Activated T-cell treated with anti-CD3 and anti-CD28 coated beads, Interleukin-2, amount 50 U/mL, for 72 hours (primary cell): ENCODE measurements around the gene RER1. TPM values are rescaled to one million over a fixed set of nuclear protein-coding genes. Genes with fewer than 3 reads are reported as not detected.

ENCODE experiments used
- ATAC-seq, 2 donors: fragments of 150-1000 bp; cut with Tn5 transposase; replicated peaks in 1 of 2; 2 replicates each; pipeline ENCODE4 v1.10.0; 2021; ENCODE audit warnings: moderate library complexity in 2 of 2, mild to moderate bottlenecking in 1 of 2
- DNase-seq, 2 donors: peaks; one replicate each; pipeline ENCODE4 v3.0.0; 2021 to 2022; ENCODE audit warnings: mixed read lengths in 1 of 2
- H3K27ac Mint-ChIP-seq: one replicate; pipeline ENCODE4 v1.8.0; 2022; ENCODE audit warnings: mild to moderate bottlenecking, moderate library complexity, mixed read lengths
- H3K27me3 Mint-ChIP-seq: one replicate; pipeline ENCODE4 v1.8.0; 2022; ENCODE audit warnings: low read depth, mixed read lengths
- H3K36me3 Mint-ChIP-seq, 2 donors: one replicate each; pipeline ENCODE4 v1.8.0; 2022; ENCODE audit warnings: mixed read lengths in 2 of 2, mild to moderate bottlenecking in 1 of 2; ENCODE audit not compliant: insufficient read depth in 2 of 2
- H3K4me1 Mint-ChIP-seq: one replicate; pipeline ENCODE4 v1.8.0; 2022; ENCODE audit warnings: low read depth, mixed read lengths
- H3K4me3 Mint-ChIP-seq, 2 donors: one replicate each; pipeline ENCODE4 v1.8.0; 2022; ENCODE audit warnings: mild to moderate bottlenecking in 2 of 2, mixed read lengths in 2 of 2, moderate library complexity in 2 of 2
- H3K9me3 Mint-ChIP-seq, 2 donors: one replicate each; pipeline ENCODE4 v1.8.0; 2022; ENCODE audit warnings: mixed read lengths in 2 of 2
- total RNA-seq, 2 donors: library from RNA; stranded (reverse); gene quantifications; one replicate each; pipeline ENCODE4 v1.2.3, GENCODE V29; 2022

The RER1 gene
- total RNA-seq, 2 donors from 2014 or later: 160 to 166 TPM

GRCh38 chr1:2442661-2443060 lies 51.0 kb downstream of the RER1 start:
- Mint-ChIP-seq H3K36me3 (no peaks in the 10 kb centered on the region), H3K27me3 (peaks cover 14% of the 10 kb centered on the region), H3K4me1 (no peaks in the 10 kb centered on the region), H3K4me3 (no peak overlapping the region), H3K9me3 (no peaks in the 10 kb centered on the region), H3K27ac (no peak overlapping the region)
- ATAC-seq (no peak), DNase-seq (no peak)

- Mint-ChIP-seq H3K4me3 (no peak overlapping the region), H3K4me1 (no peaks in the 10 kb centered on the region), H3K9me3 (no peaks in the 10 kb centered on the region), H3K36me3 (no peaks in the 10 kb centered on the region), H3K27me3 (peaks cover 14% of the 10 kb centered on the region), H3K27ac (no peak overlapping the region)
- ATAC-seq: peak; percentile 58 to 59
- DNase-seq: peak; percentile 33 to 48
These were observed 51.9 kb downstream of the RER1 start for GRCh38 chr1:2443277-2444137.

- no peak for DNase-seq
- no peak overlapping the region for H3K4me3 Mint-ChIP-seq
- no peak overlapping the region for H3K27ac Mint-ChIP-seq
- H3K36me3 Mint-ChIP-seq: no peaks in the 10 kb centered on the region
- peaks cover 14% of the 10 kb centered on the region for H3K27me3 Mint-ChIP-seq
- H3K9me3 Mint-ChIP-seq: no peaks in the 10 kb centered on the region
- ATAC-seq: no peak
- no peaks in the 10 kb centered on the region for H3K4me1 Mint-ChIP-seq
These were observed 52.5 kb downstream of the RER1 start for GRCh38 chr1:2444138-2444591.

GRCh38 chr1:2445162-2445822 lies 53.7 kb downstream of the RER1 start:
- H3K27ac Mint-ChIP-seq: no peak overlapping the region
- H3K9me3 Mint-ChIP-seq: no peaks in the 10 kb centered on the region
- H3K27me3 Mint-ChIP-seq: peaks cover 14% of the 10 kb centered on the region
- H3K4me1 Mint-ChIP-seq: no peaks in the 10 kb centered on the region
- no peak overlapping the region for H3K4me3 Mint-ChIP-seq
- DNase-seq (no peak), ATAC-seq (no peak)
- no peaks in the 10 kb centered on the region for H3K36me3 Mint-ChIP-seq

GRCh38 chr1:2445823-2446215 lies 54.2 kb downstream of the RER1 start:
- Mint-ChIP-seq H3K4me3 (no peak overlapping the region), H3K9me3 (no peaks in the 10 kb centered on the region), H3K27ac (no peak overlapping the region), H3K4me1 (no peaks in the 10 kb centered on the region), H3K27me3 (peaks cover 14% of the 10 kb centered on the region), H3K36me3 (no peaks in the 10 kb centered on the region)
- DNase-seq: no peak
- ATAC-seq: no peak

- Mint-ChIP-seq H3K27me3 (peaks cover 14% of the 10 kb centered on the region), H3K4me1 (no peaks in the 10 kb centered on the region), H3K4me3 (no peak overlapping the region), H3K27ac (no peak overlapping the region), H3K9me3 (no peaks in the 10 kb centered on the region), H3K36me3 (no peaks in the 10 kb centered on the region)
- DNase-seq (no peak), ATAC-seq (peak in 1 of 2 donors; percentile 12)
These were observed 54.8 kb downstream of the RER1 start for GRCh38 chr1:2446394-2446793.

GRCh38 chr1:2446861-2447260 lies 55.2 kb downstream of the RER1 start:
- H3K27ac Mint-ChIP-seq: no peak overlapping the region
- ATAC-seq (peak in 1 of 2 donors; percentile 8), DNase-seq (no peak)
- H3K4me3 Mint-ChIP-seq: no peak overlapping the region
- peaks cover 14% of the 10 kb centered on the region for H3K27me3 Mint-ChIP-seq
- H3K4me1 Mint-ChIP-seq: no peaks in the 10 kb centered on the region
- no peaks in the 10 kb centered on the region for H3K36me3 Mint-ChIP-seq
- no peaks in the 10 kb centered on the region for H3K9me3 Mint-ChIP-seq

GRCh38 chr1:2447276-2448097 lies 55.8 kb downstream of the RER1 start:
- no peak overlapping the region for H3K4me3 Mint-ChIP-seq
- H3K27ac Mint-ChIP-seq: no peak overlapping the region

GRCh38 chr1:2448098-2448445 lies 56.4 kb downstream of the RER1 start:
- H3K4me1 Mint-ChIP-seq: no peaks in the 10 kb centered on the region
- H3K27ac Mint-ChIP-seq: no peak overlapping the region
- DNase-seq (no peak), ATAC-seq (no peak)
- H3K36me3 Mint-ChIP-seq: no peaks in the 10 kb centered on the region
- no peak overlapping the region for H3K4me3 Mint-ChIP-seq
- H3K9me3 Mint-ChIP-seq: no peaks in the 10 kb centered on the region
- peaks cover 8% of the 10 kb centered on the region for H3K27me3 Mint-ChIP-seq

More at GRCh38 chr1:2447276-2448097, 55.8 kb downstream of the RER1 start:
- H3K4me1 Mint-ChIP-seq: no peaks in the 10 kb centered on the region
- ATAC-seq: no peak
- peaks cover 14% of the 10 kb centered on the region for H3K27me3 Mint-ChIP-seq
- DNase-seq: no peak
- H3K36me3 Mint-ChIP-seq: no peaks in the 10 kb centered on the region
- H3K9me3 Mint-ChIP-seq: no peaks in the 10 kb centered on the region

- no peaks in the 10 kb centered on the region for H3K4me1 Mint-ChIP-seq
- no peak overlapping the region for H3K27ac Mint-ChIP-seq
- peaks cover 5% of the 10 kb centered on the region for H3K27me3 Mint-ChIP-seq
- no peak for ATAC-seq
- no peak overlapping the region for H3K4me3 Mint-ChIP-seq
- H3K9me3 Mint-ChIP-seq: no peaks in the 10 kb centered on the region
- H3K36me3 Mint-ChIP-seq: no peaks in the 10 kb centered on the region
- no peak for DNase-seq
These were observed 58.2 kb downstream of the RER1 start for GRCh38 chr1:2449636-2450454.

- DNase-seq (no peak), ATAC-seq (no peak)
- no peak overlapping the region for H3K4me3 Mint-ChIP-seq
- H3K9me3 Mint-ChIP-seq: no peaks in the 10 kb centered on the region
- H3K4me1 Mint-ChIP-seq: no peaks in the 10 kb centered on the region
- no peaks in the 10 kb centered on the region for H3K27me3 Mint-ChIP-seq
- no peaks in the 10 kb centered on the region for H3K36me3 Mint-ChIP-seq
- no peak overlapping the region for H3K27ac Mint-ChIP-seq
These were observed 60.1 kb downstream of the RER1 start for GRCh38 chr1:2451741-2452140.

- DNase-seq (no peak), ATAC-seq (no peak)
- no peaks in the 10 kb centered on the region for H3K4me1 Mint-ChIP-seq
- no peaks in the 10 kb centered on the region for H3K36me3 Mint-ChIP-seq
- H3K27ac Mint-ChIP-seq: no peak overlapping the region
- no peaks in the 10 kb centered on the region for H3K9me3 Mint-ChIP-seq
- no peak overlapping the region for H3K4me3 Mint-ChIP-seq
- no peaks in the 10 kb centered on the region for H3K27me3 Mint-ChIP-seq
These were observed 60.7 kb downstream of the RER1 start for GRCh38 chr1:2452201-2452931.
